SKM-1 (cell line): ENCODE results near the gene CELSR2.
"Not testable (repeated sequence)": the region's sequence is repeated elsewhere in the genome, so short reads cannot be mapped to it uniquely, and the experiment has no call there.

Source experiments
- DNase-seq: peaks from one replicate; lab custom pipeline; 2025; ENCODE audit not compliant: unreplicated experiment; lab: John Stamatoyannopoulos, UW

CELSR2 gene, protein sequence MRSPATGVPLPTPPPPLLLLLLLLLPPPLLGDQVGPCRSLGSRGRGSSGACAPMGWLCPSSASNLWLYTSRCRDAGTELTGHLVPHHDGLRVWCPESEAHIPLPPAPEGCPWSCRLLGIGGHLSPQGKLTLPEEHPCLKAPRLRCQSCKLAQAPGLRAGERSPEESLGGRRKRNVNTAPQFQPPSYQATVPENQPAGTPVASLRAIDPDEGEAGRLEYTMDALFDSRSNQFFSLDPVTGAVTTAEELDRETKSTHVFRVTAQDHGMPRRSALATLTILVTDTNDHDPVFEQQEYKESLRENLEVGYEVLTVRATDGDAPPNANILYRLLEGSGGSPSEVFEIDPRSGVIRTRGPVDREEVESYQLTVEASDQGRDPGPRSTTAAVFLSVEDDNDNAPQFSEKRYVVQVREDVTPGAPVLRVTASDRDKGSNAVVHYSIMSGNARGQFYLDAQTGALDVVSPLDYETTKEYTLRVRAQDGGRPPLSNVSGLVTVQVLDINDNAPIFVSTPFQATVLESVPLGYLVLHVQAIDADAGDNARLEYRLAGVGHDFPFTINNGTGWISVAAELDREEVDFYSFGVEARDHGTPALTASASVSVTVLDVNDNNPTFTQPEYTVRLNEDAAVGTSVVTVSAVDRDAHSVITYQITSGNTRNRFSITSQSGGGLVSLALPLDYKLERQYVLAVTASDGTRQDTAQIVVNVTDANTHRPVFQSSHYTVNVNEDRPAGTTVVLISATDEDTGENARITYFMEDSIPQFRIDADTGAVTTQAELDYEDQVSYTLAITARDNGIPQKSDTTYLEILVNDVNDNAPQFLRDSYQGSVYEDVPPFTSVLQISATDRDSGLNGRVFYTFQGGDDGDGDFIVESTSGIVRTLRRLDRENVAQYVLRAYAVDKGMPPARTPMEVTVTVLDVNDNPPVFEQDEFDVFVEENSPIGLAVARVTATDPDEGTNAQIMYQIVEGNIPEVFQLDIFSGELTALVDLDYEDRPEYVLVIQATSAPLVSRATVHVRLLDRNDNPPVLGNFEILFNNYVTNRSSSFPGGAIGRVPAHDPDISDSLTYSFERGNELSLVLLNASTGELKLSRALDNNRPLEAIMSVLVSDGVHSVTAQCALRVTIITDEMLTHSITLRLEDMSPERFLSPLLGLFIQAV (N-terminal part only)

DNA sequence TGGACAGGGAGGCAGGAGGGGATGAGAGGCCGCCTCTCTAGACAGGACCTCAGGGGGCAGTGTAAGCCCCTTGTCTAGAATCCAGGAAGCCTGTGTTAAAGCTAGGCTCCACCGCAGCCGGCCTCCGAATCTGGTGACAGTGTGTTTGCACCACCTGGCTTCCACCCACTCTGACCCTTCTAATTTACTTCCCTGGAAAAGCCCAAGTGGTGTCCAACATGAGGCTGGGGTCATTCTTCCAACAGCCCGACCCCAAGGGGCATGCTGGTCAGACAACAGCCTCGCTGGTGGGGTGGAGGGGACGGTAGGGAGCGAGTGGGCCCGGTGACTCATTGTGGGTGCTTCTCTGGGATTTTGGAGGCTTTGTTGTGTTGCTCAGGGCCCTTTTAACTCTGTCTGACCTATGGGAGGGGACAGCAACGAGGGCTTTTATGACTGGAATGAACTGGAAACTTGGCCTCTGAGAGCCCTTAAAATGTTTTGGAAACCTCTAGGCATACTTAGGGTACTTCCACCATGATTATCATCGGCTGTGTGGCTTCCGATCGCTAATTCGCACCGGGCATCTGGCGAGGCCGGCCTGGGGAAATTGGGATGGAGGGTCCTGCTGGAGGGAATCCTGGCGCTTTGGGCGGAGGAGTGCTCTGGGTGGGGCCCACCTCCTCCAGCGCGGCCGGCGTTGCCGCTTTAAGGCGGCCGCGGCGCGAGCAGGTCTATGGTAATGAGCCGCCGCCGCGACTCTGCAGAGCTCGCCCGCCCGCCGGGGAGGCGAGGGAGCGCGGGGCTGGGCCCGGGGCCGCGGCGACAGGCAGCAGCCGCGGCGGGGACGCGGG lies at the start of gene CELSR2:
CELSR2 (plus strand) TSS at position 743 of the 833 bp plus-strand sequence. CDS start 541 bp downstream, outside the sequence.
- peak; percentile 52 for DNase-seq

DNA sequence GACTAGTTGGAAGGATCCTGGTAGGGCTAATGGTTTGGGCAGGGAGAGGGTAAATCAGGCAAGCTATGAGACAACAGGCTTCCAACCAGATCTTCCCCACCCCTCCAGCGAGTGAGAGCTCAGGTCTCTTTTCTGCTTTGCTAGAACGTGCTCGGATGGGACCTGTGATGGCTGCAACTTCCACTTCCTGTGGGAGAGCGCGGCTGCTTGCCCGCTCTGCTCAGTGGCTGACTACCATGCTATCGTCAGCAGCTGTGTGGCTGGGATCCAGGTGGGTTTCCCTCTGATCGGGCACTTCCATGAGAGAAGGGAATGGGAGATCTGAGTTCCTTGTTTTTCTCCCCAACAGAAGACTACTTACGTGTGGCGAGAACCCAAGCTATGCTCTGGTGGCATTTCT lies 49.6 kb upstream of the CELSR2 start:
- no peak for DNase-seq

DNA sequence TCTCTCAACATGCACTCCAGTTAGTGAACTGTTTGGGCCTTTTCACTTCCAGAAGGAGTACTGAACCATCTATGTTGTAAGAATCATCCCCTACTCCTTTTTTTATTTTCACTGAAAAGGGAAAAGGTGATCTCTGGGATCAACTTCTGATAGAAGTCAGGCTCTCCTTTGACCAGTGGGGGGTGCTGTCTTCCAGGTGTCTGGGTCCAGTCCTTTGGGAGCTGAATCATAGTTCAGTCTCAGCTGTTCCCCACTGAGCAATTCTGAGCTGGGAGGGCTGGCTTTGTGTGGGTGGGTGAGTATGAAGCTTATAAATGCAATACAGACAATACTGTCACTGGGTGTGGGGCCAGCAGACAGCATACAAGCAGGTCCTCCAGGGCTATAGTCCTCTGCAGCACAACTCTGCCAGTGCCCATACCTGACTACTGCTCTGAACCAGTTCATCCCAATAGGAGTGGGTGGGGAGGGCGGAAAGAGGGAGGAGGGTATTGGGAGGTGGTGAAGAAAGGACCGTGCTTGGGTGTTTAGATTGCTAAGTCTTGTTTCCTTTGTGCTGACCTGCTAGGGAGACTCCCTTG lies 48.1 kb upstream of the CELSR2 start:
- peak; percentile 7 for DNase-seq

DNA sequence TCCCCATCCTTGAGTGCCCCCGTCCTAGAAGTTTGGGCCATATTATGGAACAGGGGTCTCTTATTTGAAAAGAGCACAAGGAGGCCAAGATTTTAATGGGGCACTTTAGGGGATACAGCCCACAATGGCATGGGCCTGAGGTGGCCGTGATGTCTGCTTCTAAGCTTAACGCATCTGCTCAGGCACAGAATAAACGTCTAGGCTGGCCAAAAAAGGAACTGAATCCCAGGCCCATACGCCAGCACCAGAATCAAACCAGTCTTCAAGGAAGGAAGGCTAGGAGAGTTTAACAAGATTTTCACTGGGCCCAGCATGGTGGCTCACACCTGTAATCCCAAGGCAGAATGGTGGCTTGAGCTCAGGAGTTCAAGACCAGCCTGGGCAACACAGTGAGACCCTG lies 44.9 kb upstream of the CELSR2 start:
- DNase-seq, result no peak

DNA sequence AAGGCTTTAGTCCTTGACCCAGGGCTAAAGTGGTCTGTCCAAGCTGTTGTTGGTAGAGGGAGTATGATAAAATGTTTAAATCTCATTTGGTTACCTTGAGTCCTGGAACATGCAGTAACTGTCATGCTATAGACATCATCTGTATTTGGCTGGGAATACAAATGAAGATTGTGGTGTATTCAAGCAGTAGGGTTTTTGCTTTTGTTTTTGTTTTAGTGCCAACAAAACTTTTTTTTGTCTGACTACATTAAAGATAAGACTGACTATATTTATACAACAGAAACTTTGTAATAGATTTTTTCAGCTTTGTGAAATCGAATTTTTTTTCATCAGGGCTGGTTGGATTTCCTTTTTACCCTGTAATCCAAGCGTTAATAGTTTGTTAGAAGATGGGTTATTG lies 43.0 kb upstream of the CELSR2 start:
- DNase-seq, result no peak

DNA sequence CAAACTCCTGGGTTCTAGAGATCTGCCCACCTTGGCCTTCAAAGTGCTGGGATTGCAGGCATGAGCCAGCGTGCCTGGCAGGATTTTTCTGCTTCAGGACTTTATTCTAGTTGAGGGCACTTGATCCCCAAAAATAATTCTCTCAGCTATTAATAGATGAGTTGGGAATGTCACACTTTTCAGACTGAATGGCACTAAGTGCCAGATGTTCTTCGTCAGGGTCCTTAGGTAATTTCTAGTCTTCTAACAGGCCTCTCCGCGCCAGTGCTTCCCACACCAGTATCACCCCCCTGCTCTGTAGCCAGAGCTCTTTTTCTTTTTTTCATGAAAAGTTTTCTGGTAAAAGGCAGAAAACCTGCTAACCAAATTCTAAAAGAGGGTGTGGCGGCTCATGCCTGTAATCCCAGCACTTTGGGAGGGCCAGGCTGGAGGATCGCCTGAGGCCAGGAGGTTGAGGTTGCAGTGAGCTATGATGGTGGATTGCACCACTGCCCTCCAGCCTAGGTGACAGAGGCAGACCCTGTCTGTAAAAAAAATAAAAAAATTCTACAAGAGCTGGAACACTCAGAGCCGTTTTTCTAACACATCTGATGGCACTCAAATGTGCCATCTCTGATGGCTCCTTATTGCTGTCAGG lies 41.8 kb upstream of the CELSR2 start:
- no peak for DNase-seq

DNA sequence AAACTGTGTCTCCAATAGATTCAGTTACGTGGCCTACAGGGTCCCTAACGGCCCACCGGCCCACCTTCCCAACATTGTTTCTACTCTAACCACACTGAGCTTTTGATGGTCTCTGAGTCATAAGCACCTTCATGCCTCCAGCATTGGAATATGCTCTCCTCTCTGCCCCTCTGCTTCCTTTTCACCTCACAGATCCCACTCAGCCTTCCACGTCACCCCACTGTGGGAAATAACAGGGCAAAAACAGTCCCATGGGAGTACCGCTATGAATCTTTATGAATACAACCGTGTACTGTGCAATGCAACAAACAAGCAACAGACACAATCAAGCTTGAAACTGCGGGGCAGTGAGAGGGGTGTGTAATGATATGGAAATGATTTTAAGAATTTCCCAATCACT lies 40.9 kb upstream of the CELSR2 start:
- no peak for DNase-seq

DNA sequence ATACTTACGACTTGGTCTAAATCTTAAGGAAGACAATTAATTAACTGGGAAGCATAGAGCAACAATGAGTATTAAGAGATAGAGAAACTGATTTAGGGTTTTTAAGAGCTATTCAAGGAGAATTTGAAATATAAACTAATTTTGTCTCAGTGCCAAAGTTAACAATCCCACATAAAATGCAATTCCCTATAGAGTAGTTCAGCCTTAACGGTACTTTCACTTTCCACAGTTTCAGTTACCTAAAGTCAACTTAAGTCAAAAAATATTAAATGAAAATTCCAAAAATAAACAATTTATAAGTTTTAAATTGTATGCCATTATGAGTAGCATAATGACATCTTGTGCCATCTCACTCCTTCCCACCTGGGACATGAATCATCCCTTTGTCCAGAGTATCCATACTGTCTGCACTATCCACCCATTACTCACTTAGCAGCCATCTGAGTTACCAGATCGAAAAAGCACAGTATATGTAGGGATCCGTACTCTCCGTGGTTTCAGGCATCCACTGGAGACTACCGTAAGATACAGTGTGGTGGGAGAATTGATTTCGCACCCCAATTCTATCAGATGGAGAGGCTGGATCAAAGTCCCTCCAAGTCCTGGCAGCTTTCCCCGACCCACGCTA lies 40.4 kb upstream of the CELSR2 start:
- no peak for DNase-seq

DNA sequence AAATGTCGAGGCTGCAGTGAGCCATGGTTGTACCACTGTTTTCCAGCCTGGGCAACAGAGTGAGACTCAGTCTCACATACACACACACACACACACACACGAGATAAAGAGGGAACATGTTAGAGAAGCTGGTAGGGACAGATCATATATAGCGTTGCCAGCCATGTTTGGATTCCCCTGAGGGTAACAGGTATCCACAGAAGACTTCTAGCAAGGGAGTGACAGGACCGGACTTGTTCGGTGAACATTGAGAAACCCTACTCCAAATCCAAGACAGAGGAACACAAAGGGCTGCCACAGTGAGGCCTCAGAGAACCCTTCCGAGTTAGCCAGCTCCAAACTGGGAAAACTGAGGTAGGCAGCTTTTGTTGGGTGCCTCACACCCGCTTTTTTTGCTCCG lies 39.3 kb upstream of the CELSR2 start:
- DNase-seq, result no peak

DNA sequence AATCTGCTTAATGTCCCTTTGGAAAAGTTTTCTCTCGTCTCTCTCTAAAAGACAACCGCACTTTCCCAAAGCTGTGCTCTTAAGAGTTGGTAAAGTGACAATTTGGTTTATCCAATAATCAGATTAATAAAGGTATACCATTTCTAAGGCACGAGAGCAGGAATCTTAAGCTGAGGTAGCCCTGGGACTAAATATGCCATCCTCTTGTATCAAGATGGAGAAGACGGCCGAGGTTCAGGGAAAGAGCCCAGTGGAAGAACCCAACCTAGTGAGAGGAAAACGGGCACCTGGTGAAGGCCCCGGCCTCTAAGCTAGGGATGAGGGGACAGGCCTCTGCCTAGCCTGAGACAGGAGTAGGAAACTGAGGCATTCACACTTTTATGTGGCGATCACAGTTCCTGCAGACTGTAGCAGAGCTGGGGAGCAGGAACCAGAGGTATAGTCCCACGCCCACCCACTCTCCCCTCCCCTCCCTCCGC lies 36.0 kb upstream of the CELSR2 start:
- no peak for DNase-seq

DNA sequence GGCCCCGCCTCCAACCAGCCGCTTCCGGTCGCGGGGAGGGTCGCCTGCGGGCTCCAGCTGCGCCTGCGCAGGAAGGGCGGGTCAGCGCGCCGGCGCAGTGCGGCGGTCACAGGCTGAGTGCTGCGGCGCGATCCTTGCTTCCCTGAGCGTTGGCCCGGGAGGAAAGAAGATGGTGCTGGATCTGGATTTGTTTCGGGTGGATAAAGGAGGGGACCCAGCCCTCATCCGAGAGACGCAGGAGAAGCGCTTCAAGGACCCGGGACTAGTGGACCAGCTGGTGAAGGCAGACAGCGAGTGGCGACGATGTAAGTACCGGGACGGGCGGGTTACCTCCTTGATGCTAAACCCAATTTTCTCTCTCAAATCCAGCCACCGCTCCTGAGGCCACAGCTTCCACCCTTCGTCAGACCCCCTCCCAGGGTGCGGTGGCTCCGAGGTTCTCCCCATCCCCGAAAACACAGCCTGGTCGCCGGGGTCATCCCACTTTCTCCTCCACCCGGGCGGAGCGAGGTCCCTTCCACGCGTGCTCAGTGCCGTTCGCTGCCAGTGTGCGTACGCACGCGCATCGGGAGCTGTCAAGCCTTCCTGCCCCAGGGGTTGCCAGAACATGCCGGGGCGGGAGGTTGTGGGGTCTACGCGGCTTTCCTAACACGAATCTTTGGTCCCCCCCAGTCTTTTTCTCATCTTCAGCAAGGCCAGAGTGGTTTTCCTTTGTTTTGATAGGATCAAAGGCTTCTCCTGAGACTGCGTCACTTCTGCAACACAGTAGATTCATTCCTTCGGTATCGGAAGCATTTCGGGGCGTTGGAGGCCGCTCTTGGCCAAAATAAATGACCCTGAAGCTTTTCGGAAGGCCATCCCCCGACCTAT lies 35.3 kb upstream of the CELSR2 start, which contains the start of gene SARS1:
SARS1 (plus strand) TSS at position 95 of the 870 bp plus-strand sequence; CDS start at position 170, 75 bp downstream.
- peak; percentile 74 for DNase-seq

DNA sequence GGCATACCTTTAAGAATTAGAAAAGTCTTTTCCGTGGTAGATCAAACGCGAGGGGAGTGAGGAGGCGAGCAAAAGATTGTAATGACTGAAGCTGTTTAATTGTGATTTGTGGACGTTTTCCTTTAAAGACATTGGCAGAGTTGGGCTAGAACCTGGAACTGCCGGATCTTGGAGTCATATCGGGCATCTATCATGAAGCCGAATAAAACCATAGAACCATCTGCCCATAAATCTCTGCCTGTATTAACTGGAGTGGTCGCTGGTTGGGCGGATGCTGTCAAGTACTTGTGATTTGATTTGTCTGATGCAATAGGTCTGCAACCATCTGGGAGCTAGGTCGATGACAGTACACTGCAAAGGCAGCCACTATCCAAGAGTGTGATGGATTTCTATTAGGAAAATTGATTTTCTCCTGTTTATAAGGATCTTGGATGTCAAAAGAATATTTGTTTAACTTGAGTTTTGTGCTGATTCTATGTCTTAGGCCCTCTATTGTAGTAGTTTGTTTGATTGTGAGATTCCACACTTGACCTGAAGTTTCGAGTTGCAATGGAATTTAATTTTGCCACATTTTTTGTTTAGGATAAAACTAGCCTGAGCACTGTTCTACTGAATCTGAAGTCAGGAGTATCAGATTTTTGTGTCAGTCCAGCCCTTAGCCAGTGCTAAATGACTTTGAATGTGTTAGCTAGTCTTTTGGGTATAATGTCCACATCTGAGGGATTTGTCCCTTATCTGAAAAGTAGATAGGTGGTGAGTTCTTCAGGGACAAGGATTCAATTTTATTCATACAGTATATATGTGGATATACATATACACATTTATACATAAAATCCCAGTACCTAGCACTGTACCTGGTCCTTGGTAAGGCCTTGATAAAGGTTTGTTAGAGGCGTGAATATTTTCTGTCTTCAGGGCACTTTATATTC lies 34.4 kb upstream of the CELSR2 start:
- DNase-seq, result no peak

DNA sequence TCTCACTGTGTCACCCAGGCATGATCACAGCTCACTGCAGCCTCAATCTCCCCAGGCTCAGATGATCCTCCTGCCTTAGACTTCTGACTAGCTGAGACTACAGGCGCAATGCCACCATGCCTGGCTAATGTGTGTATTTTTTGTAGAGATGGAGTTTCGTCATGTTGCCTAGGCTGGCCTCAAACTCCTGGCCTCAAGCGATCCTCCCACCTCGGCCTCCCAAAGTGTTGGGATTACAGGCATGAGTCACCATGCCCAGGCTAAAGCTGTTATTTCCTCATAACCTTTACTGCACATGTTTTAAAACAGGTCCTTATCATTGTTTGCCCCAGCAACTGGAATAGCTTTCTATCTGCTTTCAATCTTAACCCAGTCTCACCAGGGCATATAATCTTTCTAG lies 32.7 kb upstream of the CELSR2 start:
- no peak for DNase-seq

DNA sequence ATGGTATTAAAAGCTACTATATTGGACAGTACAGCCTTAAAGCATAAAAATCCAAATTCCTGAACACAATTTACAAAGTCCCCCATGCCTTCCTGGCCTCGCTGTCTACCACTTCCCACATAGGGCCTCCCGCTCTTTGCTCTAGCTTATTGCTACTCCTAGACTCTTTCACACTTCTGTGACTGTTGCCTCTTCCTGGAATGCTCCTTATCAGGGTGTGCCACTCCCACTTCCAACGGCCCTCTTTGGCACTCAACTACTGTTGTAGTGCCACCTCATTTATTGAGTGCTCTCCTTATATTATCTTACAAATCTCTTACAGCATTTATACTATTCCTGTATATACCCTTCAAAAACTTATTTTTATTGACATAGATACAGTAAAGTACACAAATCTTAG lies 30.8 kb upstream of the CELSR2 start:
- DNase-seq, result no peak

DNA sequence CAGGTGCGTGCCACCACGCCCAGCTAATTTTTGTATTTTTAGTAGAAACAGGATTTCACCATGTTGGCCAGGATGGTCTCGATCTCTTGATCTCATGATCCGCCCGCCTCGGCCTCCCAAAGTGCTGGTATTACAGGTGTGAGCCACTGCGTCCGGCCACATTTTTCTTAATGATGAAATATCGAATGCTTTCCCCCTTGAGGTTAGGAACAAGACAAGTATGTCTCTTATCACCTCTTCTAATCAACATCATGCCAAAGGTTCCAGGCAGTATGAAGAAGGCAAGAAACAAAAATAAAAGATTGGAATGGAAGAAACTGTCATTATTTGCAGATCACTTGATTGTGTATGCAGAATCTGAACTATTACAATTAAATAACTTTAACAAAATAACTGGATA lies 28.1 kb upstream of the CELSR2 start:
- not testable (repeated sequence) for DNase-seq

DNA sequence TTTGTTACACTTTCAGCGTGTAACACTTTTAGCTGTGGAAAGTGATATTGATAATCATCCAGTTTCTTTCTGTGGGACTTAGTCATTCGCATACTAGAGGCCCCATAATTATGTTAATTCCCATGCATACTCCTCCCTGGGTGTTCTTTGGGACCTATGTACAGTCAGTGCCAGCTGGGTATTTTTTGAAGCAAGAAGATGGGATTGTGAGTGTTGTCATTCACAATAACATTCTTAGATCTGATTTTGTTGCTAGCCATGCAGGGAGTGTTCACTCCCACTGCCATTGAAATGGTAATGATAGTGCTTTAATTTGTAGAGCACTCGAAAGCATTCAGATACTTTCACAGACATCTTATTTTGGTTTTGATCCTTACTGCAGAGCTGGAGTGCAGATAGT lies 24.0 kb upstream of the CELSR2 start:
- no peak for DNase-seq
